Activated CD4-positive, alpha-beta memory T cell treated with anti-CD3 and anti-CD28 coated beads, Interleukin-2, amount 10 ng/mL, durations not matched to agents 7 days and 5 days (primary cell): ENCODE results near the gene FAM221B. TPM values are rescaled to one million over a fixed set of nuclear protein-coding genes. Genes with fewer than 3 reads are reported as not detected.

Experiments
- CTCF ChIA-PET: fragments of 350-600 bp; sonication (Branson Sonifier 250); formaldehyde crosslinking; loops from one replicate; lab custom pipeline; 2021; ENCODE audit warnings: antibody characterized with exemption, inconsistent platforms; lab: Charles Lee
- POLR2A ChIA-PET: fragments of 350-600 bp; sonication (Branson Sonifier 250); formaldehyde crosslinking; loops from one replicate; lab custom pipeline; 2021; ENCODE audit warnings: antibody characterized with exemption; lab: Charles Lee
- DNase-seq: peaks from one replicate; pipeline ENCODE4 v3.0.0-alpha.2; 2020
- H3K27ac Mint-ChIP-seq: one replicate; pipeline ENCODE4 v1.8.0; 2021; ENCODE audit warnings: mild to moderate bottlenecking, mixed read lengths
- H3K27me3 Mint-ChIP-seq: one replicate; pipeline ENCODE4 v1.8.0; 2021; ENCODE audit warnings: mixed read lengths
- H3K36me3 Mint-ChIP-seq: one replicate; pipeline ENCODE4 v1.8.0; 2021; ENCODE audit warnings: low read depth, mixed read lengths
- H3K4me1 Mint-ChIP-seq: one replicate; pipeline ENCODE4 v1.8.0; 2021; ENCODE audit warnings: mixed read lengths
- H3K4me3 Mint-ChIP-seq: one replicate; pipeline ENCODE4 v1.8.0; 2021; ENCODE audit warnings: mild to moderate bottlenecking, mixed read lengths
- H3K9me3 Mint-ChIP-seq: one replicate; pipeline ENCODE4 v1.8.0; 2021; ENCODE audit warnings: mixed read lengths
- total RNA-seq, 2 experiments: library from RNA; stranded (reverse); gene quantifications; one replicate each; pipeline ENCODE4 v1.2.3, GENCODE V29; 2021

Gene FAM221B
- total RNA-seq, 2 experiments from 2014 or later: not detected

DNA sequence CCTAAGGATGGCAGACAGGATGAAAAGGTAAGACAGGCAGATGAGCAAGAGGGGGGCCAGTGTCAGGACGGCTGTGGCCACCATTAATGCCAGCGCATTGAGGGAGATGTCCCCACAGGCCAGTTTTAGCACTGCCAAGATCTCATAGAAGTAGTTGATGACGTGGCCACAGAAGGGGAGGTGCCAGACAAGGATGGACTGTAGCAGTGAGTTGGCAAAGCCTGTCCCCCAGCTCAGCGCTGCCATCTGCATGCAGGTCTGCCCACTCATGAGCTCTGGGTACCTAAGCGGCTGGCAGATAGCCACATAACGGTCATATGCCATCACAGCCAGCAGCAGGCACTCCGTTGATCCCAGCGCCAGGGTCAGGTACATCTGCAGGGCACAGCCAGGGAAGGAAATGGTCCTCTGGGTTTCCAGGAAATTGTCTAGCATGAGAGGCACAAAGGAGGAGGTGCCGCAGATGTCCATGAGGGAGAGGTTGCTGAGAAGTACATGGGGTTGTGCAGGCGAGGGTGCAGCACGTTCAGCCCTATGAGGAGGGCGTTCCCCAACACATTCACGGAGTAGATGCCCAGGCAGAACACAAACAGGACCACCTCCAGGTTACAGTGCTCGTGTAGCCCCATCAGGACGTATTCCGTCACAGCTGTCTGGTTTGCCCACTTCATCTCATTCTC is 30.9 kb upstream of the FAM221B start:
- CTCF ChIA-PET: no interaction called here
- H3K4me3 Mint-ChIP-seq: no peak overlapping the region
- H3K36me3 Mint-ChIP-seq: no peaks in the 10 kb centered on the region
- H3K27ac Mint-ChIP-seq: no peak overlapping the region
- DNase-seq: no peak
- no peaks in the 10 kb centered on the region for H3K9me3 Mint-ChIP-seq
- POLR2A ChIA-PET: no interaction called here
- peaks cover 1% of the 10 kb centered on the region for H3K4me1 Mint-ChIP-seq
- peaks cover 18% of the 10 kb centered on the region for H3K27me3 Mint-ChIP-seq

DNA sequence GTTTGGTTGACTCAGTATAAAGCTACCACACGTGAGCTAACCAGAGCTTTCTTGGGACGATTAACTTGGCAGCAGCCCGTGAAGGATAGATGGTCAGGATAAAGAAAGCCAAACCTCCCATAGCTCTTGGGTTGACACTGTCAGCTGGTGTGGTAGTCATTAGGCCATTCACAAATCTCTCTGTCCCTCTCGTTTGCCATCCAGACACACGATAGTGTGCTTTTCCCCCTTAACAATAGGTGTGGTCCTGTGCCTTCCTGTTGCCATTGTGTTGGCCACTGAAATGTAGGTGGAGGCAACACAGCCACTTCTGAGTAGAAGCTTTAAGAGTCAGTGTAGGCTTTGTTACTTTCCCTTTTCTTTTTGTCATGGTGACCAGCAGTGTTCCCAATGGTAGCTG is 29.9 kb upstream of the FAM221B start:
- peaks cover 18% of the 10 kb centered on the region for H3K27me3 Mint-ChIP-seq
- H3K4me1 Mint-ChIP-seq: peaks cover 1% of the 10 kb centered on the region
- ChIA-PET CTCF (interaction anchor here (0.8 to 1.8 kb wide), 2 partner anchors 32 to 88 kb away, joined by 3 to 5 read pairs; no protein-coding TSS in a partner anchor), POLR2A (interaction anchor here (1.0 kb wide), 1 partner anchor 13 kb away, joined by 3 read pairs; no protein-coding TSS in a partner anchor)
- DNase-seq: no peak
- no peaks in the 10 kb centered on the region for H3K9me3 Mint-ChIP-seq
- no peaks in the 10 kb centered on the region for H3K36me3 Mint-ChIP-seq
- no peak overlapping the region for H3K4me3 Mint-ChIP-seq
- H3K27ac Mint-ChIP-seq: no peak overlapping the region

DNA sequence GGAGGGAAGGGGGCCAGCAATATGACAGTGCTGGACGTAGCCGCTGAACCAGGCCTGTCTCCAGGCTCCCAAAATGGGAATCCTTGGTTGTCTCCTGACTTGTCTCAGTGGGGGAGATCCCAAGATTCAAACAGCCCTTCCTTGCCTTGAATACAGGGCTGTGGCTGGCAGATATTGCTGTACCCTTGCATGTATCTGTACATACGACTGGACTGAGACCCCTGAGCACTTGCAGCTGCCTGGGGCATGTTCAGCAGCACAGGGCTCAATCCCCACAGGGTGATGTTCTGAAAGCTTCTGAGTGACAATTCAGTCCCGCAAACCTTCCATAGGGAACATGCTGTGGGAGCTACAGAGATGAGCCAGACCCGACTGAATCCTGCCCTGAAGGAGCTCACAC is 28.4 kb upstream of the FAM221B start:
- Mint-ChIP-seq H3K27me3 (peaks cover 13% of the 10 kb centered on the region), H3K4me3 (no peak overlapping the region), H3K36me3 (no peaks in the 10 kb centered on the region), H3K9me3 (no peaks in the 10 kb centered on the region), H3K4me1 (peaks cover 1% of the 10 kb centered on the region), H3K27ac (no peak overlapping the region)
- CTCF ChIA-PET: interaction anchor here (0.6 to 1.8 kb wide), 3 partner anchors 30 to 180 kb away, joined by 3 to 5 read pairs (median 3); partner anchors contain the start of gene RECK
- POLR2A ChIA-PET: no interaction called here
- DNase-seq: no peak

DNA sequence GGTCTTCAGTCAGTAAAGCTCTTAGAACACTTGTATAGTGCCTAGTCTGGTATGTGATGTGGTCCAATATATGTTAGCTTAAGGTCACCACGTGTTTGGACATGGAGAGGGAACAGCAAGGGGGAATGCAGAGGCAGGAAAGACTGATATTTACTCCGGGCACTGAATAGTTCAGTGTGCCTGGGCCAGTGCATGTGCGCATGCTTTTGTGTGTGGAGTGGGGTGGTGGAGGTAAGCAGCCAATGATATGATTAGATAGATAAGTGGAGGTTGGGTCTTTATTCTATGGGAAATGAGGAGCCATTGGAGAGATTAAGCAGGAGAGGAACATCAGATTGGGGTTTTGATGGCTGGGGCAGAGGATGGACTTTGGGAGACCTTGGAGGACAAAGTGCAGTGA is 27.7 kb upstream of the FAM221B start:
- no peaks in the 10 kb centered on the region for H3K36me3 Mint-ChIP-seq
- ChIA-PET POLR2A (no interaction called here), CTCF (interaction anchor here (0.6 kb wide), 1 partner anchor 181 kb away, joined by 3 read pairs; the partner anchor contains the start of gene RECK)
- H3K4me1 Mint-ChIP-seq: peaks cover 1% of the 10 kb centered on the region
- H3K27ac Mint-ChIP-seq: no peak overlapping the region
- no peaks in the 10 kb centered on the region for H3K9me3 Mint-ChIP-seq
- DNase-seq: no peak
- H3K4me3 Mint-ChIP-seq: no peak overlapping the region
- H3K27me3 Mint-ChIP-seq: peaks cover 10% of the 10 kb centered on the region

- Mint-ChIP-seq H3K36me3 (no peaks in the 10 kb centered on the region), H3K4me3 (no peak overlapping the region), H3K9me3 (no peaks in the 10 kb centered on the region), H3K4me1 (peaks cover 1% of the 10 kb centered on the region), H3K27ac (no peak overlapping the region), H3K27me3 (peaks cover 11% of the 10 kb centered on the region)
- DNase-seq: no peak
- POLR2A ChIA-PET: no interaction called here
- CTCF ChIA-PET: no interaction called here
Observed at GRCh38 chr9:35854091-35854762, 25.7 kb upstream of the FAM221B start.

DNA sequence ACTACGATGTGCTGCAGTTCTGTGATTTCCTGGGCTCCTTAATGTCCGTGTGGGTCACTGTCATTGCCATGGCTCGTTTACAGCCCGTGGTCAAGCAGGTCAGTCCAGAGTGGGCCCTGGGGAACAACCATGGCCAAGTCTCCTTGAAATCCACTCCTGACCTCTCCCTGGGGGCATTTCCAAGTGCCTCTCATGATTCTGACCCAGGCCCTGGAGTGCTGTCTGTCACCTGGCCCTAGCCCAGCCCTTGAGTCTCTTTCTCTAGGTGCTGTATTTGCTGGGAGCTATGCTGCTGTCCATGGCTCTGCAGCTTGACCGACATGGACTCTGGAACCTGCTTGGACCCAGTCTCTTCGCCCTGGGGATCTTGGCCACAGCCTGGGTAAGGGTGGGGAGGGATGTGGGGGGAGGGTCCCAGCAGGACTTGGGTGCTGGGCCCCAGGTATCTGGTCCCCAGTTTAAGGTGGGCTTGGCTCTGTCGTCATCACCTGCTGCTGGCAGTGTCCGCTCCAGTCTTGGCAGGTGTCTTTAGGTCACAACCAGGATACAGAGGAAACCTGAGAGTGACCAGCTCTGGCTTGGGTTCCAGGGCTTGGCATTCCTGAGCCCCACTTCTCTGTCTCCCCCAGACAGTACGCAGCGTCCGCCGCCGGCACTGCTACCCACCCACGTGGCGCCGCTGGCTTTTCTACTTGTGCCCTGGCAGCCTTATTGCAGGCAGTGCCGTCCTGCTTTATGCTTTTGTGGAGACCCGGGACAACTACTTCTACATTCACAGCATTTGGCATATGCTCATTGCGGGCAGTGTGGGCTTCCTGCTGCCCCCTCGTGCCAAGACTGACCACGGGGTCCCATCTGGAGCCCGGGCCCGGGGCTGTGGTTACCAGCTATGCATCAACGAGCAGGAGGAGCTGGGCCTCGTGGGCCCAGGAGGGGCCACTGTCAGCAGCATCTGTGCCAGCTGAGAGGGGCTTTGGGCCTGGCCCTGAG is 24.6 kb upstream of the FAM221B start:
- peaks cover 2% of the 10 kb centered on the region for H3K4me1 Mint-ChIP-seq
- H3K27ac Mint-ChIP-seq: no peak overlapping the region
- ChIA-PET POLR2A (no interaction called here), CTCF (no interaction called here)
- no peaks in the 10 kb centered on the region for H3K9me3 Mint-ChIP-seq
- no peak overlapping the region for H3K4me3 Mint-ChIP-seq
- H3K36me3 Mint-ChIP-seq: no peaks in the 10 kb centered on the region
- H3K27me3 Mint-ChIP-seq: peaks cover 11% of the 10 kb centered on the region
- DNase-seq: no peak

DNA sequence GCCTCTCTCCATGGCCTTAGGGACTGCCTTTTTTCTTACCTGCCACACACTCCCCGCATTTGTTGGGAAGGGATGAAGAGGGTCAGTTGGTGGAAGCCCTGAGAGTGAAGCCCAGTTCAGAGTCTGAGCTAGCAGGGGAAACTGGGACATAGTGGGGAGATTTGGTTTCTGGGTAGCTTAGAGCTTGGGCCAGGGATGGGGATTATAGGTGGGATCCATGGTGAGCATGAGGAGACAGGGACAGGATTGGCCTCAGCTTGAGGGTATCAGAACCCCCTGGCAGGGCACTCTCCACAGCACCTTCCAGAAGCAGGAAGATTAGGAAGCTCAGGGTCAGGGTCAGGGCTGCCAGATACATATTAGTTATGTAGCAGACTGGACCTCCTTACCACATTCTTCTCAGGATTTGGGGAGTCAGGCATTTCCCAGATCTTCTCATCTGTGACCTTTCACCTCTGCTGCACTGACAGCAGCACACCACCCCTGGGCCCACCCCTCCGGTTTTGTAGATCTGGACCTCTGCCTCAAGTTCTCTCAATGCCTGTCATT is 23.8 kb upstream of the FAM221B start:
- H3K4me3 Mint-ChIP-seq: no peak overlapping the region
- H3K27me3 Mint-ChIP-seq: peaks cover 11% of the 10 kb centered on the region
- H3K36me3 Mint-ChIP-seq: no peaks in the 10 kb centered on the region
- no peak for DNase-seq
- no peak overlapping the region for H3K27ac Mint-ChIP-seq
- peaks cover 8% of the 10 kb centered on the region for H3K4me1 Mint-ChIP-seq
- POLR2A ChIA-PET: no interaction called here
- no peaks in the 10 kb centered on the region for H3K9me3 Mint-ChIP-seq
- CTCF ChIA-PET: no interaction called here

DNA sequence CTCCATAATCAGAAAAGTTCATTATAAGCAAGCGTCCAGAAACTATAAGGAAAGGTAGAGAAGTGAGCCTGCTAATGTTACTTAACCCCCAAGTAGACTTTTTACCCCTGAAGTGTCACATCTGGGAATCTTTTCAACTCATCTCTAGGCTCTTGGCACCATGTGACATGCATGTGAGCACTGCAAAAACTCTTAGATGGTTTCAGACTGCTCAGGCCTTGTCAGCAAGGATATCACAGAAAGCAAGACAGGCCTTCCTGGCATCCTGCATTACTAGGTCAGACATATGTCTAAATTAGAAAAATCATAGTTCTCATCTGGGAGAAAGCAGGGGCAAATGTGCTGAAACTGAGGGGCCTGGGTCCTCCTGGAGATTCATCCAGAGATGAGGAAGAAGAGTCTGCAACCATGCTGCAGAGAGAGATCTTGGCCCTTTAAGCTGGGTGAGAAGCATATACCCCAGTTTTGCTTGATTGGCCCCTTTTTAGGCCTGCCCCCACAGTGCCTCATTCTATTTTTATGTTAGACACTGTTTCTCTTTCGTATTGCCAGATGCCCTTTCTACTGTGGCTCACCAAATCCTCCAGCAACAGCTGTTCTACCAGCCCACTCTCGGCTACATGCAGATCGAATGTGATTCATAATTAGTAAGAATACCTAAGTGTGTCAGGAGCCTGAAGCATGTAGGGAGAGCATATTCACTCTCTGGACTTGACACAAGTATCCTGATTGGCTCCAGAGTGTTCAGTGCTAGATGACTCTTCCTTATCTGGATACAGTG is 19.4 kb upstream of the FAM221B start:
- Mint-ChIP-seq H3K36me3 (no peaks in the 10 kb centered on the region), H3K4me3 (no peak overlapping the region), H3K4me1 (peaks cover 27% of the 10 kb centered on the region), H3K9me3 (no peaks in the 10 kb centered on the region), H3K27ac (peak overlapping the region; percentile 12), H3K27me3 (peaks cover 2% of the 10 kb centered on the region)
- POLR2A ChIA-PET: interaction anchor here (1.2 kb wide), 1 partner anchor 11 kb away, joined by 3 read pairs; no protein-coding TSS in a partner anchor
- no peak for DNase-seq
- CTCF ChIA-PET: interaction anchor here (0.6 to 1.7 kb wide), 3 partner anchors 13 to 60 kb away, joined by 3 to 5 read pairs (median 3); no protein-coding TSS in a partner anchor

DNA sequence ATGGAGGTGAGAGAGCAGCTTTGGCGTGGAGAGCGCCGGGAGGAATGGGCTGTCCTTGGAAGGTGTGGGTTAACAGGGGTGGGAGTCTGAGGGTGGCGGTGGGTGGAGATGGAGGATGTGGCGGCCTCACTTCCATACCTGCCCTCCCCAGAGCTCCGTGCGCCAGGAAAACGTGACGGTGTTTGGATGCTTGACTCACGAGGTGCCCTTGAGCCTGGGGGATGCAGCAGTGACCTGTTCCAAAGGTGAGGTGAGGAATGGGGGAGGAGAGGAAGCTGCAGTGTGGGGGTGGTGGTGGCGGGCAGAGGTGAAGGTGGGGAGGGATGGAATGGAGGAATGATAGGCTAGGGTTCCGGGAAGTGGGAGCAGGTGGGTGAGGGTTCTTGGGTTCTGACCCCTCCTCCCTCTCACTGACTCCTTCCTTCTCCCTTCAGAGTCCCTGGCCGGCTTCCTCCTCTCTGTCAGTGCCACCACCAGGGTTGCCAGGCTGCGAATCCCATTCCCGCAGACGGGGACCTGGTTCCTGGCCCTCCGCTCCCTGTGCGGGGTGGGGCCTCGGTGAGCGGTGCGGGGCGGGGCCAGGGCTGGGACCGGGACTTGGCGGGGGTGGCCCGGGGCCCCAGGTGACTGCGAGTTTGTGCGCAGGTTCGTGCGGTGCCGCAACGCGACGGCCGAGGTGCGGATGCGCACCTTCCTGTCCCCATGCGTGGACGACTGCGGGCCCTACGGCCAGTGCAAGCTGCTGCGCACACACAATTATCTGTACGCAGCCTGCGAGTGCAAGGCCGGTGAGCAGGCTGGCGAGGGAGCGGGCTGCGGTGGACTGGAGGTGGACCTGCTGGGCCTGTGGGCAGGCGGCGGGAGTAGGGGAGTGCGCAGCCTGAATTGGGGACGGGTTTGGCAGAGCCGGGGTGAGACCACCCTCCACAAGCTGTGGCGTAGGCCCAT is 17.6 kb upstream of the FAM221B start:
- peaks cover 31% of the 10 kb centered on the region for H3K4me1 Mint-ChIP-seq
- H3K27me3 Mint-ChIP-seq: peaks cover 2% of the 10 kb centered on the region
- H3K27ac Mint-ChIP-seq: no peak overlapping the region
- no peaks in the 10 kb centered on the region for H3K36me3 Mint-ChIP-seq
- H3K9me3 Mint-ChIP-seq: no peaks in the 10 kb centered on the region
- no peak for DNase-seq
- ChIA-PET POLR2A (interaction anchor here (0.7 to 1.2 kb wide), 3 partner anchors 10 to 32 kb away, joined by 3 to 4 read pairs (median 3); partner anchors contain the start of gene HINT2), CTCF (no interaction called here)
- no peak overlapping the region for H3K4me3 Mint-ChIP-seq

DNA sequence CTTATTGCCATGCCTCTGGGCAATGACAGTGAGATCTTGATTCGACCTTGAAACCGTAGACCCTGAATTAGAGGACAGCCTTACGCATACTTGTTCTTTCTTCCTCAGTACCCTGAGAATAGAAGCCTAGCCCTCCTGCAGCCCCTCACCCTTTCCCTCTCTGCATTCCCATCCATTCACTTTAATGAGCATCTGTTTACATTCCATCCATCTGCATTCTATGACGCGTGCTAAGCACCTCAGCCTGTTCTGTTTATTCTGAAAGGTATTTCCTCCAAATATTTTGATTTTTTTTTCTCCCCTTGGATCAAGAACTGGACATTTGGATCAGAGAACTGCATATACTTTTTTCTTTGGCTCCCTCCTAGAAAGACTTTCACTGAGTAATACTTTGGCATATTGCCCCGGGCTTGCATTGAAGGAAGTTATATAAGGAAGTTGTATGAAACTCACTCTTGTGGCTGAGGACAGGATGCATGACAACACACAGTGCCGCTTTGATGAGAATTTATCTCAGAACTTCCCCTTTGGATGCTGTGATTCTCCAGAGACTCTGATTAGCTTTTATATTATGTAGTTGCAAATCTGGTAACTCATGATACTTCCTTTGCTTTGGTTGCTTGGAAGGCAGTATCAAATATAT is 16.2 kb upstream of the FAM221B start:
- Mint-ChIP-seq H3K36me3 (no peaks in the 10 kb centered on the region), H3K4me1 (peaks cover 31% of the 10 kb centered on the region), H3K9me3 (no peaks in the 10 kb centered on the region), H3K27ac (no peak overlapping the region), H3K4me3 (no peak overlapping the region), H3K27me3 (no peaks in the 10 kb centered on the region)
- DNase-seq: no peak
- ChIA-PET POLR2A (interaction anchor here (0.6 to 1.2 kb wide), 2 partner anchors 30 to 80 kb away, joined by 3 to 4 read pairs; partner anchors contain the start of gene HINT2), CTCF (no interaction called here)

DNA sequence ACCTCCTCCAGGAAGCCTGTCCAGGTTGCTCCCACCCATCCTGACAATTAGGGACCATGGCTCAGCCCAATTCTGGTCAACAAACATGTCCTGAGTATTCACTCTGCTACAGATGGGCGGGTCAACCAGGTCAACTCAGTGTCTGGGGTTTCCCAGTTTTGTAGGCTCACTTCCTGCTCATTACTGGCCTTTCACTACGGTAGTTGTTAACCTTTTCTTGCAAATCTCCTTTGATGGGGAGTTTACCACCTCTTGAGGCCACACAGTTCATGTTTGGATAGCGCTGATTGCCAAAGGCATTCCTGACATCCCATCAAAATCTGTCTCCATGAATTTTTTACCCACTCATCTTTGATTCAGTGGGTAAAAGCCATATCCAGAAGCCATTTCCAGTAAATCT is 14.3 kb upstream of the FAM221B start:
- Mint-ChIP-seq H3K4me1 (peaks cover 26% of the 10 kb centered on the region), H3K36me3 (no peaks in the 10 kb centered on the region), H3K27me3 (no peaks in the 10 kb centered on the region), H3K9me3 (no peaks in the 10 kb centered on the region), H3K27ac (no peak overlapping the region), H3K4me3 (no peak overlapping the region)
- DNase-seq: no peak
- ChIA-PET CTCF (no interaction called here), POLR2A (no interaction called here)
